Measurements from ENCODE around the gene PRC1.

The PRC1 gene

DNA sequence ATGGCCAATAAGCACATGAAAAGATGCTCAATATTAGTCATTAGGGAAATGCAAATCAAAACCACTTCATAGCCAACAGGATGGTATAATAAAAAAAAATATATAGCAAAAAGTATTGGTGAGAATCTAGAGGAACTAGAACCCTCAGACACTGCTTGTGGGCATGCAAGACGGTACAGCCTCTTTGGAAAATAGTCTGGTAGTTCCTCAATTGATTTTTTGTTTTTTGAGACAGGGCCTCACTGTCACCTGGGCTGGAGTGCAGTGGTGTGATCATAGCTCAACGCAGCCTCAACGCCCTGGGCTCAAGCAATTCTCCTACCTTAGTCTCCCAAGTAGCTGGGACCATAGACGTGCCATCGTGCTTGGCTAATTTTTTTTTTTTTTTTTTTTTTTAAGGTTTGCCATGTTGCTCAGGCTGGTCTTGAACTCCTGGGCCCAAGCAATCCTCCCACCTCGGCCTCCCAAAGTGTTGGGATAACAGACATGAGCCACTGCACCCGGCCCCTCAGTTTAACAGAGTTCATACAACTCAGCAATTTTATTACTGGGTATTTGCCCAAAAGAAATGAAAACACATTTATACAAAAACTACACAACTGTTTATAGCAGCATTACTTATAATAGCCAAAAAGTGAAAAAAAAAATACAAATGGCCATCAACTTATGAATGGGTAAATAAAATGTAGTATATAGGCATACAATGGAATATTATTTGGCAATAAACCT, 5.1 kb downstream of the PRC1 start:
- no peak for DNase-seq

DNA sequence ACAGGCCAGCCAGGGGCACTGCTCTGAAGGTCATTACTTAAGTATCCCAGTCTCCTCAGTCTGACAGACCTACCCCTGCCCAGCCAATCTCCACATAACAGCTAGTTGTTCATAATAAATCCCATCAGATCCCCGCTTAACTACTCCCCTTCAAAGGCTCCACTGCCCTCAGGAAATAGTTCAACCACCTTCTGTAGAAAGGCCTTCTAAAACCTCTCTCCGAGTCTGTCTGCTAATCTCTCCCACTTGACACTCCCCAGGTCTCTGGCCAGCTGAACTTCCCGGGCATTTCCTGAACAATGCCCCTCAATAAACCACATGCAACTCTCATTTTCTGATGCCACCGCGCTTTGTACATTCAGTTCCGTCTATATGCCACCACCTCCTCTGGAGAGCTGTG, 6.0 kb downstream of the PRC1 start:
- no peak for DNase-seq

- DNase-seq, result no peak
These were observed 6.7 kb downstream of the PRC1 start for GRCh38 chr15:90987561-90988141.

DNA sequence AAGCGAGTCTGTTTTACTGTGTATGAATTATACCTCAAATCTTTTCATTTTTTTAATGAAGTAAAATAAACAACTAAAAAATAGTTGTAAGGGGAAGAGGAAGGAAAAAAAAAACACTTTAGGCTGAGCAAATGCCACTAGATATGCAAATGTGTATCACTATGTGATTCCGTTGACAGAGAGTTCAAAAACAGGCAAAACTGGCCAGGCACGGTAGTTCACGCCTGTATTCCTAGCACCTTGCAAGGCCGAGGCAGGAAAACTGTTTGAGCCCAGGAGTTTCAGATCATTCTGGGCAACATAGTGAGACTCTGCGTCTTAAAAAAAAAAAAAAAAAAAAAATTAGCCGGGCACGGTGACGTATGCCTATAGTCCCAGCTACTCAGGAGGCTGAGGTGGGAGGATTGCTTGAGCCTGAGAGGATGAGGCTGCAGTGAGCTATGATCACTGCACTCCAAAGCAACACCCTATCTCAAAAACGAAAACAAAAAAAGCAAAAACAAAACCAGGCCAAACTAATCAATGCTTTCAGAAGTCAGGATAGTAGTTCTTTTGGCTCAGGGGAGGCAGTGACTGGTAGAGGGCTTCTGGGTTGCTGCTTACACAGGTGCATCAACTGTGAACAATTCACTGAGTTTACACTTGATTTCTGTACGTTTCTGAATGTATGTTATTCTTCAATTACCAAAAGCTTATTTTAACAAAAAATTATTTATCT, 7.4 kb downstream of the PRC1 start:
- DNase-seq, result no peak

DNA sequence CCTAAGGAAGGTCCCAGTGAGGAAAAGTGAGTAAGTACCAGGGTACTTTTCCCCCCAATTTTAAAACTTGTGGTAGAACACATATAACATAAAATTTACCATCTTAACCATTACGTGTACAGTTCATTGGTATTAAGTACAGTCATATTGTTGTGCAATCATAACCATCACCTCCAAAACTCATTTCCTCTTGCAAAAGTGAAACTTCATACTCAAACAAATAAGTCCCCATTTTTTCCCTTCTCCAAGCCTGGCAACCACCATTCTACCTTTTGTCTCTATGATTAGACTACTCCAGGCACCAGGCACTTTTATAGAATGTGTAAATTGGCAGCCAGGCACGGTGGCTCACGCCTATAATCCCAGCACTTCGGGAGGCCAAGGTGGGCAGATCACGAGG, 12.2 kb downstream of the PRC1 start:
- DNase-seq, result no peak

GRCh38 chr15:90981681-90982080, 12.7 kb downstream of the PRC1 start:
- DNase-seq, result no peak

DNA sequence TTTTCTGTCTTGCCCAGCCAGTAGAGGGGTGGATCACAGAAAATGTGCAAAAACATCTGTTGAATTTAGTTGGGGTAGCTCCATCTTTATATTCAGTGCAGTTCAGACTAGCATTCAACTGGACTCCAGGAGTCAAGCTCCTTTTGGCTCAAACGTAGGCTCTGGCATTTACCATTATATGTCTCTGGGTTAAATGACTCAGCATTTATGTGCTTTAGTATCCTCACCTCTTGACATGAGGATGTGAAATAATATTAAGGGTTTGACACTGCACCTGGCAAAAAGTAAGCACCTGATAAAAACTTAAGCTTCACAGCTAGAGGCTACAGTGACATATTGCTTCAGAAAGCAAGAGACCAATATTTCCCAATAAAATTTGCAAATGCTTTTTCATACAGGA, 14.8 kb downstream of the PRC1 start:
- DNase-seq, result no peak

DNA sequence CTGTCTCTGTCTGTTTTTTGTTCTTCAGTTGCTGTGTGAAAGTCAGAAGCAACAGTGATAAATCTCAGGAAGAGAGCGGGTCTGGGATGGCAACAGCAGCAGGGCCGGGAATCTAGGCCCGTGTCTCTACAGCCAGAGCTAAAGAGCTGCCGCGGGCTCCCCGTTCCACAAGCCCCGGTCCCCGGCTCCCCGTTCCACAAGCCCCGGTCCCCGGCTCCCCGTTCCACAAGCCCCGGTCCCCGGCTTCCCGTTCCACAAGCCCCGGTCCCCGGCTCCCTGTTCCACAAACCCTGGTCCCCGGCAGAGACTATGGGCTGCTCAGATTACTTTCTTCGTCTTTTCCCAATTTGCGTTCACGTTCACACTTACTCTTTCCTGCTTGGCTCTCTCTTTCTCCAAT, 20.1 kb downstream of the PRC1 start:
- no peak for DNase-seq

DNA sequence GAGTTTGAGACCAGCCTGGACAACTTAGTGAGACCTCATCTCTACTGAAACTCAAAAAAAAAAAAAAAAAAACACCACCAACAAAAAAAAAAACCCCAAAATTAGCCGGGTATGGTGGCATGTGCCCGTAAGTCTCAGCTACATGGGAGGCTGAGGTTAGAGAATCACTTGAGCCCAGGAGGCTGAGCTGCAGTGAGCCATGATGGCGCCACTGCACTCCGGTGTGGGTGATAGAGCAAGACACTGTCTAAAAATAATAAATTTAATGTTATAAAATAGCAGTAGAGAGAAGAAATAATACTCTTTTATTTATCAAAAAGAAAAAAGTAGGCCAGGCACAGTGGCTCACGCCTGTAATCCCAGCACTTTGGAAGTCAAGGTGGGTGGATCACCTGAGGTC, 22.2 kb downstream of the PRC1 start:
- no peak for DNase-seq

GRCh38 chr15:90970274-90970673, 24.1 kb downstream of the PRC1 start:
- no peak for DNase-seq

- no peak for DNase-seq
These were observed 25.9 kb downstream of the PRC1 start for GRCh38 chr15:90968434-90968833.

DNA sequence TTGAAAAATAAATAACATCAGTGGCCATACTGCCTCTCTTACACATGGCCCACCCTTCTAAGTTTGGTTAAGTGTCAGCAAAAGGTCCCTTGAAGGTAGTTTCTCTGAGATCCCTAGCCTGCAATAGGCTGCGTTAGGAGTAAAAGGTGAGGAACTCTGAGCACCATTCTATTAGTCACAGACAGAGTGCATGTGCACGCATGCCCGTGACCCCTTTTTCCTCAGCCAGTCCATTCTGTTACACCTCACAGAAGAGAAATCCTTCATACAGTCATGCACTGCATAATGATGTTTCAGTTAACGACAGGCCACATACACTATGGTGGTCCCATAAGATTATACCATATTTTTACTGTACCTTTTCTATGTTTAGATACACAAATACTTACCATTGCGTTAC, 27.1 kb downstream of the PRC1 start:
- DNase-seq, result no peak

DNA sequence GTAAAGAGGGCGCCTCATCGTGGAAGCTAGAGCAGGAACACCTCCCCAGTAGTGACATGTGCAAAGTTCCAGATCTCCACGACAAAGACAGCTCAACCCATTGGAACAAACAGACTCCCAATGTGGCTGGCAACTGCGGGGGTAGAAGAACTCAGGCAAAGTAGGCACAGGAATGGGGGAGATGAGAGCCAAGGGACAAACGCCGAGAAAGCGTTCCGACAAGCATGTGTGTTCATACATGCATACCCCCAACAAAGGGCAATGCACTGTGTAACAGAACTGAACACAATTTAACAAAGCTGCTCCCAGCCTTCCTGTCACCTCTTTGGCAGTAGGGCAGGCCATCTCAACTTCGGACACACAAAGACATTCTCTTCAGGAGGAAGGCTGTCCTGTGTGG, 28.1 kb downstream of the PRC1 start:
- no peak for DNase-seq

- no peak for DNase-seq
These were observed 32.3 kb downstream of the PRC1 start for GRCh38 chr15:90962021-90962420.

- DNase-seq, result no peak
These were observed 33.8 kb downstream of the PRC1 start for GRCh38 chr15:90960298-90961091.

DNA sequence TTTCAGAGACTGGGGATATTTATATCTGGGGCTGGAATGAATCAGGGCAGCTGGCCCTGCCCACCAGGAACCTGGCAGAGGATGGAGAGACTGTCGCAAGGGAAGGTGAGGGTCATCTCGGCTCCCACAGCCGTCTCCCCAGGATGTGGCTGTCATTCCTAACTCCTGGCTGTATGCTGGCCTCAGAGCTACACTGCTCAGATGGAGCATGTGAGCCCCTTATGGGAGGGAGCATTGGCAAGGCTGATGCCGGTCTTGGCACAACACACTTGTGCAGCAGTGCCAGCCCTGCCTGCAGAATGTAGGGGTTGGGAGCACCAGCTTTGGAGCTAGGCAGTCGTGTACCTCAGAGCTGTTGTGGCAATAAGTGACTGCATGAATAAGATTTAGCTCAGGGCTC, 34.4 kb downstream of the PRC1 start:
- DNase-seq, result no peak

GRCh38 chr15:90959028-90959595, 35.2 kb downstream of the PRC1 start:
- DNase-seq, result no peak

DNA sequence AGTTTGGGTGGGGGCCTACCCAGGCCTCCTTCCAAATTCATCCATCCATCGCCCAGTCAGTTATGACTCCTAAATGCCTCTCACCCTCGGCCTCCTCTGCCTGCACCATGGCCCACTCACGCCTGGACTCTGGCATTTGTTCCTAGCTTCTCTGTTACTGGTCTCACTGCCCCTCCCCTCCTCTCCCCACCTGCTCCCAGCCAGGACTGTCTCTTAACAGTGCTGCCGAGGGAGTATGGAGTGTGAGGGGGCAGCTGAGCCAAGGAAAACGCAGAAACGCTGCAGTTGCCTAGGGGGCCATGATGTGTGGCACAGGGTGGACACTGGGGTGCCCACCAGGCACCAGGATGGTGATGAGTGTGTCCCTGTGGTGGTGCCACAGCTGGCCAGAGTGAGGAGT, 36.5 kb downstream of the PRC1 start:
- DNase-seq, result no peak

GRCh38 chr15:90957031-90957790, 37.1 kb downstream of the PRC1 start:
- no peak for DNase-seq

DNA sequence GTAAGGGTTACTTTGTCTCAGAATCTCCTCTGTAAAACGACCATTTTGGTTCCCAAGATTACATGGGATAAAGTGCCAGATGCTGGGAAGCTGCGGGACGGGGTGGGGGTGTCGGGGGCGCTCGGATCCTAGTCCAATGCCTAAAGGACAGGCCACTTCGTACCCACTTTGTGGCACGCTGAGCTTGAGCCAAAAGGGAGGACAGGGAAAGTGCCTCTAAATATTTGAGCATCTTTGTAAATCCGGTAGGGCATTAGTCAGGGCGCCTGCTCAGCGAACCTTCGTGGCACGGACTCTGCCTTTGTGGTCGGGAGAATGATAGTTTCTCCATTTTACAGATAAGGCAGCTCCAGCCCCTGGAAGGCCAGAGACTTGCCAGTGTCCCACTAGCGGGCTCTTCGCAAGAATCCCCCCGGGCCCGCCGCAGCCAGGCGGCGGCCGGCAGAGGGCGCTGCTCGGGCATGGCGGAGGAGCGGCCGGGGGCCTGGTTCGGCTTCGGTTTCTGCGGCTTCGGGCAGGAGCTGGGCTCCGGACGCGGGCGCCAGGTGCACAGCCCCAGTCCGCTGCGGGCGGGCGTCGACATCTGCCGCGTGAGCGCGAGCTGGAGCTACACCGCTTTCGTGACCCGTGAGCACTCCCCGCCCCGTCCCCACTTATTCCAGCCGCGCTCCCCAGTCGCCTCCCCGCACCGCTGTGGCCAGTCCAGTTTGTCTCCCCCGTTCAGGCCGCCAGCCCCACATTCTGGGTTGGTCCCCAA, 37.9 kb downstream of the PRC1 start:
- peak; percentile 71 for DNase-seq

DNA sequence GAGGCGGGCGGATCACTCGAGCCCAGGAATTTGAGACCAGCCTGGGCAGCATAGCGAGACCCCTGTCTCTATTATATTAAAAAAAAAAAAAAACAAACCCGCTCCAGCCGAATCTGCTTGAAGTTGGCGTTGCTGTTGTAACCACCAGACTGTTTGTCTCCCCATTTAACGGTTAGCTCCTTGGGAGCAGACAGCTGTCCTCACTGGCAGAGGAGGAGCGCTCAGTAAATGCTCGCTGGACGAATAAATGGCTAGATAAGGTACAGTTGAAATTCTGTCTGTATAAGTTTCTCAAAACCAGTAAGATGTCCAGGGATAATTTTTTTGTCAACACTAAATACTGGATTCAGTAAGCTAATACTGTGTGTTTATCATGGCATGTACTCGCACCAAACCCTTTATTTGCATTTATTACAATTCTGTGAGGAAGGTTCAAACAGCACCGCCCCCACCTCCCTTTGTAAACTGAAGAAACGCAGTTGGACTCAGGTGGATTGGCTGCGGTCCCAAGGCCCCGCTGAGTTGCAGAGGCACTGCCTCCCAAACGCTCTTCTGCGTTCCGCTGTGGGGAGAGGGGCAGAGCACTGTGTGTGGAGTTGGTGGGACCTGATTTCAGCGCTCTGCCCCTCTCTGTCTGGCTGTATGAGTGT, 38.6 kb downstream of the PRC1 start:
- no peak for DNase-seq

All from CD4-positive, alpha-beta T cell treated with Interleukin-6 for 4 hours (primary cell).